Stomach (tissue), 9 donors: Measurements from ENCODE around the gene PRR4. TPM values are rescaled to one million over a fixed set of nuclear protein-coding genes. Genes with fewer than 3 reads are reported as not detected.

Experiments used
- DNase-seq, 2 donors: peaks; one replicate each; pipeline versions ENCODE4 v3.0.0 to v3.0.0-alpha.2; 2013 to 2019
- H3K27ac ChIP-seq, 5 donors: fragments of 200-600 bp in 4 of 5; sonication (generic) in 4 of 5; one replicate each; pipeline ENCODE4 v1.5.1; 2013 to 2019; ENCODE audit warnings: mild to moderate bottlenecking in 1 of 5, moderate library complexity in 1 of 5
- H3K27me3 ChIP-seq, 3 donors: fragments of 200-600 bp; sonication (generic); one replicate each; pipeline ENCODE4 v1.5.1; 2017 to 2019; ENCODE audit warnings: mixed run types in 1 of 3
- H3K36me3 ChIP-seq, 4 donors: fragments of 200-600 bp; sonication (generic); 1 replicate in 3 of 4; 2 replicates in 1 of 4; pipeline ENCODE4 v1.5.1; 2016 to 2019
- H3K4me1 ChIP-seq, 4 donors: fragments of 200-600 bp; sonication (generic); one replicate each; pipeline ENCODE4 v1.5.1; 2016 to 2019
- H3K4me3 ChIP-seq, 4 donors: fragments of 200-600 bp; sonication (generic) in 3 of 4; one replicate each; pipeline ENCODE4 v1.5.1; 2016 to 2019; ENCODE audit warnings: mild to moderate bottlenecking in 1 of 4
- H3K9me3 ChIP-seq, 4 donors: fragments of 200-600 bp; sonication (generic); one replicate each; pipeline ENCODE4 v1.5.1; 2016 to 2019
- EP300 ChIP-seq: sonication (generic); formaldehyde crosslinking; IDR thresholded peaks from one replicate; pipeline ENCODE4 v1.6.1; 2017; ENCODE audit warnings: antibody characterized with exemption
- POLR2A ChIP-seq, 4 donors: fragments of 450-650 bp; IDR thresholded peaks; one replicate each; pipeline ENCODE4 v1.6.1; 2016; ENCODE audit warnings: antibody characterized with exemption in 4 of 4, control low read depth in 2 of 4, mild to moderate bottlenecking in 1 of 4, moderate library complexity in 1 of 4
- POLR2AphosphoS5 ChIP-seq, 3 donors: sonication (generic); formaldehyde crosslinking; IDR thresholded peaks; one replicate each; pipeline ENCODE4 v1.6.1; 2016; ENCODE audit warnings: antibody characterized with exemption in 3 of 3
- WGBS, 5 donors: extraction: QIAGEN DNeasy Blood & Tissue Kit in 3 of 5; methylation state at CpG; one replicate each; pipeline versions ENCODE4 v1.1.5 to v1.1.7; 2013 to 2018; 5-methylcytosine and 5-hydroxymethylcytosine counted together
- intact Hi-C: fragments of 100-400 bp; cut with DNase I; formaldehyde crosslinking; loops from one replicate; pipeline ENCODE4 v1.15.1; 2023; ENCODE audit warnings: low total_unique reads
- polyA plus RNA-seq, 3 donors: library from polyadenylated mRNA; stranded (reverse); fragments of 200-250 nt; gene quantifications; one replicate each; pipeline ENCODE4 v1.2.3, GENCODE V29; 2013
- total RNA-seq, 5 donors: library from RNA; depleted of rRNA; stranded (reverse); fragments of >200 nt; gene quantifications; one replicate each; pipeline versions ENCODE4 v1.1.0 to v1.2.3, GENCODE V29; 2014 to 2016
- TF ChIP-seq, protein P1 (sequence below), 7 experiments: fragments of 450-650 bp in 4 of 7; fragments of 200-600 bp in 3 of 7; sonication (generic) in 3 of 7; IDR thresholded peaks; one replicate each; pipeline ENCODE4 v1.5.1; 2016 to 2019; ENCODE audit warnings: antibody characterized with exemption in 7 of 7, control low read depth in 2 of 7, mild to moderate bottlenecking in 1 of 7
- donor health status: healthy with polysubstance abuse.
- donor health status: Bipolar disorder and iron deficiency.
- donor health status: healthy.

Gene PRR4
- total and polyA plus RNA-seq, 8 donors, result 0.87 to 334 (median 3.0) TPM; not detected in 2

DNA sequence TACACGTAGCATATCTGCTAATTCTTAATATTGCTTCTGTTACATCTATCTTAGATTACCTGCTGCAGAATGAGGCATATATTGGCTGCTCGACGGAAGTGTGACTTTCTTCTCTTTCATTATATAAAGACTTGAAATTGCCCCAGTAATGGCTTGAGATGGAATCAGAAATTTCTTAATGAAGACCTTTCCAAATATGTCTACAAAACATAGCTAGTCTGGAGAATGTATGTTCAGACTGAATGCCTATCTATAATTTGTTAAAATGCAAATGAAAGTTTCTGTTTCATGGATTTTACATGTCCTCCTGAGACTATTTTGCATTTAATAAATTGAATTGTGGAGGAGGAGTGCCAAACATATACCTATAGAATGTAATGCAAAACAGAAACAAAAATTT lies 23.0 kb downstream of the PRR4 start, which contains the start of gene TAS2R10:
Gene TAS2R10 (minus strand): TSS at position 101 of the 400 bp plus-strand sequence. CDS start 89 bp downstream, at position 12.
- 87 to 93% (median 92%) methylated on average over 3 of the region's 3 CpGs for WGBS, 5 donors
- no peaks in the 10 kb centered on the region for H3K4me1 ChIP-seq

DNA sequence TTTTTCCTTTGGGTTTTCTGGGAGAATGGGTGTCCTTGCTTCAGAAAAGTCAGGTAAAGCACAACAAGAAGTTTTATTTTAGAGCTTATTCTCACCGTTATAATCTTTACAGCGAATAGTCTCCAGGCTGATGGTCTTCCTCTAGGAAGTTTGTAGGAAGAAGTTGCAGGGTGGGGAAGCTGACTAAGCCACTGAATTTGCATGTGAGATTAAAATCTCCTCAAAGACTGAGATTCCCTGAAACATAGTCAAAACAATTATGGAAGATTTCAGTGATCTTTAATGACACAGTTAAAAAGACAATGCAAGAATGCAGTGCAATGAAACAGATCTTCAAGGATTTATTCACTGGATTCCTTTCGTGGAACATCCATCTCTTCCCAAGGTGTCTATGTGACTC lies 24.3 kb downstream of the PRR4 start:
- Histone ChIP-seq H3K4me1 (no peaks in the 10 kb centered on the region), H3K4me3 (no peak overlapping the region), H3K36me3 (no peaks in the 10 kb centered on the region), H3K27me3 (no peaks in the 10 kb centered on the region), H3K9me3 (no peaks in the 10 kb centered on the region), H3K27ac (no peak overlapping the region)
- no peak for DNase-seq
- TF ChIP-seq POLR2A (IDR thresholded peaks at IDR 0.05), result no peak
- no peak for TF ChIP-seq POLR2AphosphoS5 (IDR thresholded peaks at IDR 0.05)
- TF ChIP-seq EP300, result no peak
- TF ChIP-seq, protein P1, sequence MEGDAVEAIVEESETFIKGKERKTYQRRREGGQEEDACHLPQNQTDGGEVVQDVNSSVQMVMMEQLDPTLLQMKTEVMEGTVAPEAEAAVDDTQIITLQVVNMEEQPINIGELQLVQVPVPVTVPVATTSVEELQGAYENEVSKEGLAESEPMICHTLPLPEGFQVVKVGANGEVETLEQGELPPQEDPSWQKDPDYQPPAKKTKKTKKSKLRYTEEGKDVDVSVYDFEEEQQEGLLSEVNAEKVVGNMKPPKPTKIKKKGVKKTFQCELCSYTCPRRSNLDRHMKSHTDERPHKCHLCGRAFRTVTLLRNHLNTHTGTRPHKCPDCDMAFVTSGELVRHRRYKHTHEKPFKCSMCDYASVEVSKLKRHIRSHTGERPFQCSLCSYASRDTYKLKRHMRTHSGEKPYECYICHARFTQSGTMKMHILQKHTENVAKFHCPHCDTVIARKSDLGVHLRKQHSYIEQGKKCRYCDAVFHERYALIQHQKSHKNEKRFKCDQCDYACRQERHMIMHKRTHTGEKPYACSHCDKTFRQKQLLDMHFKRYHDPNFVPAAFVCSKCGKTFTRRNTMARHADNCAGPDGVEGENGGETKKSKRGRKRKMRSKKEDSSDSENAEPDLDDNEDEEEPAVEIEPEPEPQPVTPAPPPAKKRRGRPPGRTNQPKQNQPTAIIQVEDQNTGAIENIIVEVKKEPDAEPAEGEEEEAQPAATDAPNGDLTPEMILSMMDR (IDR thresholded peaks at IDR 0.05), result no peak
- whole genome bisulfite sequencing, 5 donors, result 84 to 90% (median 89%) methylated on average over 3 of the region's 3 CpGs
- intact Hi-C loops, result no loop called here

More for the DNA sequence above, 23.0 kb downstream of the PRR4 start, which contains the start of gene TAS2R10:
- DNase-seq, result no peak
- H3K4me3 ChIP-seq, result no peak within 1 kb of the TSS
- intact Hi-C loops, result no loop called here
- no peak within 1 kb of the TSS for H3K27ac ChIP-seq
- H3K36me3 ChIP-seq, result no peaks in the 10 kb centered on the region
- no peaks in the 10 kb centered on the region for H3K27me3 ChIP-seq
- H3K9me3 ChIP-seq, result no peaks in the 10 kb centered on the region
- TF ChIP-seq POLR2A (IDR thresholded peaks at IDR 0.05) (no peak), POLR2AphosphoS5 (IDR thresholded peaks at IDR 0.05) (no peak), EP300 (no peak)
- TF ChIP-seq, protein P1 (IDR thresholded peaks at IDR 0.05), result no peak

DNA sequence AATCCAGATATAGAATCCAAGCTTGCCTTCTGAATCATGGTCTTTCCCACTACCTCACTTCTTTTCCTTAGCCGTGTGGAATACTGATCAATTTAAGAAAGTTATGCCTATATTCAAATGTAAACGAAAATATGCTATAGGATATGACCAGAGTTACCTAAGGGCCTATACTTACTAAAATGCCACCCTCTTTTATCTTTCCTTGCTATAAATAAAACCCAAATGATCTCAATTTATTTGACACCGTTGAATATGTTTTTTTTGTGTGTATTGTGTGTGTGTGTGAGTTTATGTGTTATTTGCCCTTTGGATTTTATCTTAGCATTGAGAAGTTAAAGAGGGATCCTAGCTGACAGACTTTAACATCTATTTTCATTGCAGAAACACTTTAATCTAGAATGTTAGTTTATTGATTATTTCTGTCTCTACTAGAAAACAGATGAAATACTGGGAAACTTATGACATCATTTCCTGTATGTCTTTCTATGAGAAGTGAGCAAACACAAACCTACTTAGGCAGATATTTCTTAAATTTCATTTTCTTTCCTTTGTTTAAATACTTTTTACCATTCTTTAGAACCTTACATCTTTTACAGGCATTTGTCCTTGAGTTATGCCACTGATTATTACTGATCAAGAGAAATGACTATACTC lies 37.3 kb downstream of the PRR4 start:
- no peak for DNase-seq
- H3K27me3 ChIP-seq, result no peaks in the 10 kb centered on the region
- WGBS, 5 donors, result 72 to 82% (median 79%) methylated on average over 3 of the region's 3 CpGs
- H3K27ac ChIP-seq, result no peak overlapping the region
- no peak for TF ChIP-seq POLR2A (IDR thresholded peaks at IDR 0.05)
- TF ChIP-seq EP300, result no peak
- TF ChIP-seq POLR2AphosphoS5 (IDR thresholded peaks at IDR 0.05), result no peak
- TF ChIP-seq, protein P1 (IDR thresholded peaks at IDR 0.05), result no peak
- intact Hi-C loops, result no loop called here
- no peaks in the 10 kb centered on the region for H3K4me1 ChIP-seq
- H3K4me3 ChIP-seq, result no peak overlapping the region
- peaks cover 0 to 11% (median 0%) of the 10 kb centered on the region in 4 donors for H3K9me3 ChIP-seq
- no peaks in the 10 kb centered on the region for H3K36me3 ChIP-seq

DNA sequence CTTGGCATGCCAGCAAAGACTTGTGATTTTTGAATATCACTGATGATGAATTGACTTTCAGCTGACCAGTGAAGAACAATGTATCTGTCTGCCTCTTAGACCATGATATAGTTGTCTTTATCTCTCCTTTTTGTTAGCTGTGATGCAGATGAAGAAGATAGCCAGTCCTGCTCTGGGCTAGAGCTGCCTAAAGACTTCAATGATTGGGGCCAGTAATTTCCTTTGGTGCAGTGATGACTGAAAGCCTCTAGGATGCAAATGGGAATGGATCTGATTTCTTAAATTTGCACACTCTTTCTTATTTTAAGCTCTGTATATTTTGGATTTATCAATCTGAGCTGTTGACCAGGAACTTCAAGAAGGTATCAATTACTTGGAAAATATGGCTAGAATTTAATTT lies 39.2 kb downstream of the PRR4 start, which contains the start of gene TAS2R9:
Gene TAS2R9 (minus strand): TSS at position 101 of the 400 bp plus-strand sequence. CDS start 93 bp downstream, at position 8.
- Histone ChIP-seq H3K27me3 (no peaks in the 10 kb centered on the region), H3K27ac (no peak within 1 kb of the TSS), H3K4me3 (no peak within 1 kb of the TSS), H3K36me3 (no peaks in the 10 kb centered on the region), H3K4me1 (no peaks in the 10 kb centered on the region), H3K9me3 (no peaks in the 10 kb centered on the region)
- no peak for TF ChIP-seq POLR2AphosphoS5 (IDR thresholded peaks at IDR 0.05)
- TF ChIP-seq POLR2A (IDR thresholded peaks at IDR 0.05), result no peak
- TF ChIP-seq, protein P1 (IDR thresholded peaks at IDR 0.05), result no peak
- no peak for TF ChIP-seq EP300
- intact Hi-C loops, result no loop called here
- no peak for DNase-seq
